SK-N-SH treated with all-trans-retinoic acid at 6 μM for 48 hours (cell line): Measurements from ENCODE around the gene FOXF2.

Experiments
- BACH2 ChIP-seq: fragments of 250-450 bp; sonication (Bioruptor Pico); IDR thresholded peaks from 2 replicates; pipeline ENCODE4 v1.9.0; 2021; ENCODE audit warnings: mild to moderate bottlenecking, borderline replicate concordance
- GLIS3 ChIP-seq: fragments of 250-450 bp; sonication (Bioruptor Pico); IDR thresholded peaks from 2 replicates; pipeline ENCODE4 v1.5.0; 2020; ENCODE audit warnings: mild to moderate bottlenecking, moderate library complexity
- ZFP30 ChIP-seq: fragments of 450-650 bp; formaldehyde crosslinking; IDR thresholded peaks from 2 replicates; pipeline ENCODE4 v1.5.0; 2022; ENCODE audit warnings: mild to moderate bottlenecking, moderate library complexity
- TF ChIP-seq, protein P1 (sequence below): fragments of 250-450 bp; sonication (Bioruptor Pico); IDR thresholded peaks from 2 replicates; pipeline ENCODE4 v1.8.0; 2020; ENCODE audit warnings: mild to moderate bottlenecking, moderate library complexity, borderline replicate concordance

- TF ChIP-seq, protein P1, sequence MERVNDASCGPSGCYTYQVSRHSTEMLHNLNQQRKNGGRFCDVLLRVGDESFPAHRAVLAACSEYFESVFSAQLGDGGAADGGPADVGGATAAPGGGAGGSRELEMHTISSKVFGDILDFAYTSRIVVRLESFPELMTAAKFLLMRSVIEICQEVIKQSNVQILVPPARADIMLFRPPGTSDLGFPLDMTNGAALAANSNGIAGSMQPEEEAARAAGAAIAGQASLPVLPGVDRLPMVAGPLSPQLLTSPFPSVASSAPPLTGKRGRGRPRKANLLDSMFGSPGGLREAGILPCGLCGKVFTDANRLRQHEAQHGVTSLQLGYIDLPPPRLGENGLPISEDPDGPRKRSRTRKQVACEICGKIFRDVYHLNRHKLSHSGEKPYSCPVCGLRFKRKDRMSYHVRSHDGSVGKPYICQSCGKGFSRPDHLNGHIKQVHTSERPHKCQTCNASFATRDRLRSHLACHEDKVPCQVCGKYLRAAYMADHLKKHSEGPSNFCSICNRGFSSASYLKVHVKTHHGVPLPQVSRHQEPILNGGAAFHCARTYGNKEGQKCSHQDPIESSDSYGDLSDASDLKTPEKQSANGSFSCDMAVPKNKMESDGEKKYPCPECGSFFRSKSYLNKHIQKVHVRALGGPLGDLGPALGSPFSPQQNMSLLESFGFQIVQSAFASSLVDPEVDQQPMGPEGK (CRISPR knock-in tag) = no peak
- TF ChIP-seq BACH2 (CRISPR knock-in tag) (no peak), GLIS3 (CRISPR knock-in tag) (no peak), ZFP30 (CRISPR knock-in tag) (no peak)
These were observed 1.9 kb upstream of the FOXF2 start for GRCh38 chr6:1387538-1387875.
